GM23248 (cell line): Measurements from ENCODE around the gene SEC22C.
"Not testable (repeated sequence)": the region's sequence is repeated elsewhere in the genome, so short reads cannot be mapped to it uniquely, and the experiment has no call there.

Source experiments
- EZH2 ChIP-seq: fragments of 200-600 bp; sonication (generic); IDR thresholded peaks from 2 replicates; pipeline ENCODE4 v1.6.1; 2018; ENCODE audit warnings: antibody characterized with exemption, mild to moderate bottlenecking; ENCODE audit not compliant: insufficient read depth, poor library complexity, severe bottlenecking
- EZH2phosphoT487 ChIP-seq: fragments of 200-600 bp; sonication (generic); IDR thresholded peaks from 2 replicates; pipeline ENCODE4 v1.6.1; 2018; ENCODE audit warnings: antibody characterized with exemption, moderate library complexity, mild to moderate bottlenecking, low read depth; ENCODE audit not compliant: insufficient read depth

DNA sequence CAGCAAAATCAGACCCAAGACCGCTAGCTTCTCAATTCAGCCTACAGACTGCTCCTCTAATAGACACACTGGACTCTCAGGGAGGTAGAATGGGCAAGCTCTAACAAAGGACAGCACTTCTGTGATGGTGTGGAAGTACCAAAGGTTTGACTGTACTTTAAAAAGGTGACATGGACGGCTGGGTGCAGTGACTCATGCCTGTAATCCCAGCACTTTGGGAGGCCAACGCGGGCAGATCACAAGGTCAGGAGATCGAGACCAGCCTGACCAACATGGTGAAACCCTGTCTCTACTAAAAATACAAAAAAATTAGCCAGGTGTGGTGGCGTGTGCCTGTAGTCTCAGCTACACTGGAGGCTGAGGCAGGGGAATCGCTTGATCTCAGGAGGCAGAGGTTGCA lies 15.3 kb upstream of the SEC22C start:
- not testable (repeated sequence) for TF ChIP-seq EZH2, EZH2phosphoT487
